Keratinocyte (primary cell): Measurements from ENCODE around the gene FOS. TPM values are rescaled to one million over a fixed set of nuclear protein-coding genes. Genes with fewer than 3 reads are reported as not detected.

ENCODE experiments used
- DNase-seq: peaks from one replicate; pipeline ENCODE4 v3.0.0-alpha.2; 2011; ENCODE audit warnings: low read depth, missing footprints, low spot score
- FAIRE-seq: peaks from 2 replicates; lab custom pipeline; 2011; peaks lifted over from hg19 to GRCh38; lab: Jason Lieb, UNC
- H2AFZ ChIP-seq: 2 replicates; pipeline ENCODE4 v1.6.0; 2012; ENCODE audit warnings: low read length, control low read depth, inconsistent platforms; ENCODE audit not compliant: control insufficient read depth
- H3K27ac ChIP-seq: 2 replicates; pipeline ENCODE4 v1.5.1; 2011; ENCODE audit warnings: low read length; ENCODE audit not compliant: control insufficient read depth, insufficient read depth
- H3K27me3 ChIP-seq: 3 replicates; pipeline ENCODE4 v1.6.0; 2011; ENCODE audit warnings: low read length; ENCODE audit not compliant: control insufficient read depth, insufficient read depth; ENCODE audit errors: extremely low read depth
- H3K36me3 ChIP-seq, 2 experiments: 2 replicates in 1 of 2; 3 replicates in 1 of 2; pipeline ENCODE4 v1.5.1; 2011; ENCODE audit warnings: low read length in 2 of 2, mild to moderate bottlenecking in 1 of 2; ENCODE audit not compliant: control insufficient read depth in 2 of 2, insufficient read depth in 2 of 2; ENCODE audit errors: extremely low read depth in 1 of 2
- H3K4me1 ChIP-seq: 3 replicates; pipeline ENCODE4 v1.5.1; 2011; ENCODE audit warnings: low read length; ENCODE audit not compliant: control insufficient read depth, insufficient read depth; ENCODE audit errors: extremely low read depth
- H3K4me2 ChIP-seq: 3 replicates; pipeline ENCODE4 v1.6.0; 2011; ENCODE audit warnings: low read depth, low read length; ENCODE audit not compliant: control insufficient read depth, insufficient read depth; ENCODE audit errors: extremely low read depth
- H3K4me3 ChIP-seq, 3 experiments: fragments of 200-600 bp in 1 of 3; sonication (generic) in 1 of 3; 2 replicates in 2 of 3; 3 replicates in 1 of 3; pipeline ENCODE4 v1.5.1; 2011 to 2016; ENCODE audit warnings: low read length in 3 of 3, mild to moderate bottlenecking in 3 of 3, control low read depth in 2 of 3, inconsistent platforms in 1 of 3, low read depth in 1 of 3, mixed read lengths in 1 of 3, mixed run types in 1 of 3, moderate library complexity in 1 of 3; ENCODE audit not compliant: control insufficient read depth in 2 of 3, insufficient read depth in 2 of 3; ENCODE audit errors: extremely low read depth in 1 of 3
- H3K79me2 ChIP-seq: 2 replicates; pipeline ENCODE4 v1.6.0; 2012; ENCODE audit warnings: low read length; ENCODE audit not compliant: control insufficient read depth, insufficient read depth
- H3K9ac ChIP-seq: 3 replicates; pipeline ENCODE4 v1.6.0; 2011; ENCODE audit warnings: low read length; ENCODE audit not compliant: control insufficient read depth, insufficient read depth; ENCODE audit errors: extremely low read depth
- H3K9me1 ChIP-seq: 3 replicates; pipeline ENCODE4 v1.6.0; 2011; ENCODE audit warnings: low read length; ENCODE audit not compliant: control insufficient read depth, insufficient read depth; ENCODE audit errors: extremely low read depth
- H3K9me3 ChIP-seq: 2 replicates; pipeline ENCODE4 v1.5.1; 2012; ENCODE audit warnings: low read depth, low read length; ENCODE audit not compliant: control insufficient read depth
- H4K20me1 ChIP-seq: 3 replicates; pipeline ENCODE4 v1.6.0; 2011; ENCODE audit warnings: low read length; ENCODE audit not compliant: control insufficient read depth, insufficient read depth; ENCODE audit errors: extremely low read depth
- CTCF ChIP-seq, 3 experiments: IDR thresholded peaks in 1 of 3; conservative IDR thresholded peaks in 1 of 3; optimal IDR thresholded peaks in 1 of 3; 2 replicates in 2 of 3; 3 replicates in 1 of 3; pipeline versions ENCODE3 to v1.5.1; 2011; ENCODE audit warnings: low read length in 3 of 3, mild to moderate bottlenecking in 3 of 3, moderate library complexity in 2 of 3, control low read depth in 1 of 3, inconsistent platforms in 1 of 3; ENCODE audit not compliant: insufficient read depth in 2 of 3; ENCODE audit errors: extremely low read depth in 1 of 3
- EZH2 ChIP-seq: IDR thresholded peaks from one replicate; pipeline ENCODE4 v1.6.1; 2012; ENCODE audit warnings: inconsistent platforms, mild to moderate bottlenecking, low read length, moderate library complexity
- dilution Hi-C: fragments of 300-500 bp; cut with MboI; formaldehyde crosslinking; loops from one replicate; pipeline ENCODE4 v1.7.0; 2020; ENCODE audit warnings: low sequenced_read_pairs; ENCODE audit not compliant: extremely low pct_ligation_motif_present
- polyA plus RNA-seq, 5 experiments: library from polyadenylated mRNA; depleted of rRNA in 3 of 5; stranded (reverse) in 3 of 5; stranded (forward) in 1 of 5; unstranded in 1 of 5; fragments of >200 nt; gene quantifications; 1 replicate in 1 of 5; 2 replicates in 3 of 5; 3 replicates in 1 of 5; pipeline versions ENCODE4 v1.2.1 to v1.2.3, GENCODE V29; 2011 to 2012; ENCODE audit warnings: missing spikeins in 2 of 5, low read depth in 1 of 5, low replicate concordance in 1 of 5
- small RNA-seq, 3 experiments: library from RNA; depleted of rRNA; stranded (forward); fragments of <200 nt; gene quantifications; one replicate each; pipeline ENCODE3, GENCODE V24; 2012; ENCODE audit warnings: low read depth in 3 of 3, low replicate concordance in 1 of 3; ENCODE audit not compliant: insufficient read length in 3 of 3

The FOS gene
- polyA plus RNA-seq, 1 donor (not counting 4 experiments of a cell fraction or from before 2014, with no cell fraction given) = 121 TPM

- H3K4me2 ChIP-seq = no peak overlapping the region
- TF ChIP-seq CTCF (optimal IDR thresholded peaks at IDR 0.05 in 1 of 3, IDR thresholded peaks at IDR 0.05 in 1 of 3, conservative IDR thresholded peaks at IDR 0.05 in 1 of 3; ENCODE audit: extremely low read depth in 1 of 3, insufficient read depth in 2 of 3, low read length in 3 of 3) (no peak), EZH2 (no peak)
- dilution Hi-C loops = no loop called here
- H3K4me3 ChIP-seq = no peak overlapping the region
- no peaks in the 10 kb centered on the region for H4K20me1 ChIP-seq
- no peaks in the 10 kb centered on the region for H3K9me1 ChIP-seq
- no peaks in the 10 kb centered on the region for H3K79me2 ChIP-seq
- H2AFZ ChIP-seq = no peak overlapping the region
- no peaks in the 10 kb centered on the region for H3K9me3 ChIP-seq
- no peak overlapping the region for H3K27ac ChIP-seq
- DNase-seq (no peak), FAIRE-seq (no peak)
- H3K27me3 ChIP-seq = peaks cover 5% of the 10 kb centered on the region
- no peak overlapping the region for H3K9ac ChIP-seq
- no peaks in the 10 kb centered on the region for H3K4me1 ChIP-seq
- no peaks in the 10 kb centered on the region for H3K36me3 ChIP-seq
Observed at GRCh38 chr14:75331471-75331870, 52.8 kb downstream of the FOS start.

Small RNAs within 50 kb of the gene (small RNA-seq; reads per million reads assigned to genes)
- gene RF00004 = 0 reads per million in 3 experiments

Other genes with a start within 250 kb of the FOS start
- gene MLH3, start 227.4 kb upstream of the FOS start, polyA plus RNA-seq = 8.8 to 13.8 TPM (median 13.0 TPM) in 3 replicates
- 16.7 to 32.9 TPM (median 19.8 TPM) in 3 replicates for gene ACYP1, start 214.8 kb upstream of the FOS start, polyA plus RNA-seq
- gene ZC2HC1C, start 209.2 kb upstream of the FOS start, polyA plus RNA-seq = 0.23 to 0.68 TPM (median 0.32 TPM) in 3 replicates
- 23.0 to 43.7 TPM (median 27.9 TPM) in 3 replicates for gene NEK9, start 151.8 kb upstream of the FOS start, polyA plus RNA-seq
- 306 to 428 TPM (median 380 TPM) in 3 replicates for gene TMED10, start 102.2 kb upstream of the FOS start, polyA plus RNA-seq
- gene JDP2, start 149.2 kb downstream of the FOS start, polyA plus RNA-seq = 9.5 to 16.1 TPM (median 13.5 TPM) in 3 replicates
- not detected in 3 replicates for gene BATF, start 243.6 kb downstream of the FOS start, polyA plus RNA-seq